A549 treated with GW870086 at 1 μM for 4 hours (cell line): ENCODE measurements around the gene SHROOM1. TPM values are rescaled to one million over a fixed set of nuclear protein-coding genes. Genes with fewer than 3 reads are reported as not detected.

Experiments used
- total RNA-seq: library from RNA; stranded (reverse); fragments of 200-300 nt; extraction: Qiagen RNA extraction; gene quantifications from 5 replicates; pipeline ENCODE4 v1.2.3, GENCODE V29; 2022; ENCODE audit warnings: low read depth

SHROOM1 gene
- 7.8 to 10.7 TPM (median 9.6 TPM) in 5 replicates for total RNA-seq

GRCh38 chr5:132830436-132831094, at the start of gene SHROOM1:
TSS of gene SHROOM1 (minus strand) at chr5:132830647. CDS start at chr5:132826140, 4,507 bp downstream.

GRCh38 chr5:132873119-132873929, 42.9 kb upstream of the SHROOM1 start, which contains the start of gene LEAP2:
TSS of gene LEAP2 (plus strand) at chr5:132873668. CDS start at chr5:132873695, 27 bp downstream.

GRCh38 chr5:132866342-132867045, 36.0 kb upstream of the SHROOM1 start, which contains the start of the genes GDF9 and UQCRQ:
TSS of gene GDF9 (minus strand) at chr5:132866469. CDS start at chr5:132864533, 1,936 bp downstream.
TSS of gene UQCRQ (plus strand) at chr5:132866642. CDS start at chr5:132866882, 240 bp downstream.

GRCh38 chr5:132812781-132813598, 17.5 kb downstream of the SHROOM1 start, which contains the start of gene SOWAHA:
TSS of gene SOWAHA (plus strand) at chr5:132813302. CDS start at chr5:132813622, 320 bp downstream.

GRCh38 chr5:132777209-132778069, 53.0 kb downstream of the SHROOM1 start, which contains the start of gene SEPTIN8:
TSS of gene SEPTIN8 (minus strand) at chr5:132777239. CDS start at chr5:132777137, 102 bp downstream.

Other genes with a start within 250 kb of the SHROOM1 start
- 0.12 TPM in 1 of 5 replicates, not detected in the others for gene IL13, start 172.5 kb downstream of the SHROOM1 start, total RNA-seq
- not detected in 5 replicates for gene IL4, start 156.7 kb downstream of the SHROOM1 start, total RNA-seq
- gene KIF3A, start 93.1 kb downstream of the SHROOM1 start, total RNA-seq: 5.4 to 10.1 TPM (median 8.6 TPM) in 5 replicates
- gene CCNI2, start 83.2 kb downstream of the SHROOM1 start, total RNA-seq: 0.12 to 0.26 TPM (median 0.21 TPM) in 3 of 5 replicates, not detected in the others
- 14.6 to 21.8 TPM (median 19.6 TPM) in 5 replicates for gene SEPTIN8, start 53.4 kb downstream of the SHROOM1 start, total RNA-seq
- gene SOWAHA, start 17.3 kb downstream of the SHROOM1 start, total RNA-seq: 0.07 to 0.16 TPM (median 0.11 TPM) in 5 replicates
- 0.14 to 0.37 TPM (median 0.23 TPM) in 5 replicates for gene GDF9, start 35.8 kb upstream of the SHROOM1 start, total RNA-seq
- 448 to 596 TPM (median 521 TPM) in 5 replicates for gene UQCRQ, start 36.0 kb upstream of the SHROOM1 start, total RNA-seq
- gene LEAP2, start 43.0 kb upstream of the SHROOM1 start, total RNA-seq: 0.68 to 1.2 TPM (median 0.86 TPM) in 5 replicates
- 17.4 to 31.0 TPM (median 27.5 TPM) in 5 replicates for gene AFF4, start 133.0 kb upstream of the SHROOM1 start, total RNA-seq
- 28.4 to 34.8 TPM (median 31.0 TPM) in 5 replicates for gene ZCCHC10, start 195.9 kb upstream of the SHROOM1 start, total RNA-seq
- gene HSPA4, start 221.4 kb upstream of the SHROOM1 start, total RNA-seq: 140 to 202 TPM (median 194 TPM) in 5 replicates